ENCODE measurements around the gene AGER.

DNA sequence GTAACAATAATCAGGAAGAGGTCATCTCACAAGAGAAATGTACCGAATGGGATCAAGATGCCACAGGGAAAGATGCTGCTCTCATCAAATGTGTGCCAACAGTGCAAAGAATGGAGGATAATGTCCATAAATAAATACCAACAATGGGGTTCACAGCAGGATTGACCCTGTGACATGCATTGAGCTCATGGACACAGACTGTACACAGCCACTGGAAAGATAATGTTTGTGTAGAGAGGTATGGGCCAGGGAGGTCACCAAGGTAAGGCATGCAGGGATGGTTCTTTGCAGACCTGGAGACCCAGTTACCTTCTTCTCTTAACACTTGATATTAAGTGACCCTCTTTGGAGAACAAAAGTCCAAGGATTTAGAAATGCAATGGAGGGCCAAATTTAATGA, 9.6 kb downstream of the AGER start:
- TF ChIP-seq TAF1 (IDR thresholded peaks at IDR 0.05; ENCODE audit: low read depth) (no peak), RAD21 (conservative IDR thresholded peaks at IDR 0.05) (no peak), POLR2AphosphoS5 (IDR thresholded peaks at IDR 0.05) (no peak), EP300 (conservative IDR thresholded peaks at IDR 0.05; ENCODE audit: poor library complexity, severe bottlenecking) (no peak), EZH2 (IDR thresholded peaks at IDR 0.05; ENCODE audit: borderline replicate concordance, insufficient read depth, low read length, poor library complexity, severe bottlenecking) (no peak)
- TF ChIP-seq, protein P1, sequence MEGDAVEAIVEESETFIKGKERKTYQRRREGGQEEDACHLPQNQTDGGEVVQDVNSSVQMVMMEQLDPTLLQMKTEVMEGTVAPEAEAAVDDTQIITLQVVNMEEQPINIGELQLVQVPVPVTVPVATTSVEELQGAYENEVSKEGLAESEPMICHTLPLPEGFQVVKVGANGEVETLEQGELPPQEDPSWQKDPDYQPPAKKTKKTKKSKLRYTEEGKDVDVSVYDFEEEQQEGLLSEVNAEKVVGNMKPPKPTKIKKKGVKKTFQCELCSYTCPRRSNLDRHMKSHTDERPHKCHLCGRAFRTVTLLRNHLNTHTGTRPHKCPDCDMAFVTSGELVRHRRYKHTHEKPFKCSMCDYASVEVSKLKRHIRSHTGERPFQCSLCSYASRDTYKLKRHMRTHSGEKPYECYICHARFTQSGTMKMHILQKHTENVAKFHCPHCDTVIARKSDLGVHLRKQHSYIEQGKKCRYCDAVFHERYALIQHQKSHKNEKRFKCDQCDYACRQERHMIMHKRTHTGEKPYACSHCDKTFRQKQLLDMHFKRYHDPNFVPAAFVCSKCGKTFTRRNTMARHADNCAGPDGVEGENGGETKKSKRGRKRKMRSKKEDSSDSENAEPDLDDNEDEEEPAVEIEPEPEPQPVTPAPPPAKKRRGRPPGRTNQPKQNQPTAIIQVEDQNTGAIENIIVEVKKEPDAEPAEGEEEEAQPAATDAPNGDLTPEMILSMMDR (IDR thresholded peaks at IDR 0.05; ENCODE audit: poor library complexity, severe bottlenecking), result no peak

All from neural cell (in vitro differentiated cells).